Measurements from ENCODE around the gene USP48.

GRCh38 chr1:21643624-21644023, 139.3 kb downstream of the USP48 start:
- TF ChIP-seq ZNF677 (tag by site-specific recombination; IDR thresholded peaks at IDR 0.05) (no peak), TCF7L2 (IDR thresholded peaks at IDR 0.05; ENCODE audit: borderline replicate concordance, low read depth, low read length) (no peak), HOXC10 (CRISPR knock-in tag; IDR thresholded peaks at IDR 0.05) (no peak), SALL2 (tag by site-specific recombination; IDR thresholded peaks at IDR 0.05; ENCODE audit: borderline replicate concordance) (no peak), RBAK (tag by site-specific recombination; IDR thresholded peaks at IDR 0.05) (no peak), KLF16 (tag by site-specific recombination; IDR thresholded peaks at IDR 0.05) (no peak)
- TF ChIP-seq, protein P1, sequence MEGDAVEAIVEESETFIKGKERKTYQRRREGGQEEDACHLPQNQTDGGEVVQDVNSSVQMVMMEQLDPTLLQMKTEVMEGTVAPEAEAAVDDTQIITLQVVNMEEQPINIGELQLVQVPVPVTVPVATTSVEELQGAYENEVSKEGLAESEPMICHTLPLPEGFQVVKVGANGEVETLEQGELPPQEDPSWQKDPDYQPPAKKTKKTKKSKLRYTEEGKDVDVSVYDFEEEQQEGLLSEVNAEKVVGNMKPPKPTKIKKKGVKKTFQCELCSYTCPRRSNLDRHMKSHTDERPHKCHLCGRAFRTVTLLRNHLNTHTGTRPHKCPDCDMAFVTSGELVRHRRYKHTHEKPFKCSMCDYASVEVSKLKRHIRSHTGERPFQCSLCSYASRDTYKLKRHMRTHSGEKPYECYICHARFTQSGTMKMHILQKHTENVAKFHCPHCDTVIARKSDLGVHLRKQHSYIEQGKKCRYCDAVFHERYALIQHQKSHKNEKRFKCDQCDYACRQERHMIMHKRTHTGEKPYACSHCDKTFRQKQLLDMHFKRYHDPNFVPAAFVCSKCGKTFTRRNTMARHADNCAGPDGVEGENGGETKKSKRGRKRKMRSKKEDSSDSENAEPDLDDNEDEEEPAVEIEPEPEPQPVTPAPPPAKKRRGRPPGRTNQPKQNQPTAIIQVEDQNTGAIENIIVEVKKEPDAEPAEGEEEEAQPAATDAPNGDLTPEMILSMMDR (tag by site-specific recombination; IDR thresholded peaks at IDR 0.05): no peak
- TF ChIP-seq, protein P2, sequence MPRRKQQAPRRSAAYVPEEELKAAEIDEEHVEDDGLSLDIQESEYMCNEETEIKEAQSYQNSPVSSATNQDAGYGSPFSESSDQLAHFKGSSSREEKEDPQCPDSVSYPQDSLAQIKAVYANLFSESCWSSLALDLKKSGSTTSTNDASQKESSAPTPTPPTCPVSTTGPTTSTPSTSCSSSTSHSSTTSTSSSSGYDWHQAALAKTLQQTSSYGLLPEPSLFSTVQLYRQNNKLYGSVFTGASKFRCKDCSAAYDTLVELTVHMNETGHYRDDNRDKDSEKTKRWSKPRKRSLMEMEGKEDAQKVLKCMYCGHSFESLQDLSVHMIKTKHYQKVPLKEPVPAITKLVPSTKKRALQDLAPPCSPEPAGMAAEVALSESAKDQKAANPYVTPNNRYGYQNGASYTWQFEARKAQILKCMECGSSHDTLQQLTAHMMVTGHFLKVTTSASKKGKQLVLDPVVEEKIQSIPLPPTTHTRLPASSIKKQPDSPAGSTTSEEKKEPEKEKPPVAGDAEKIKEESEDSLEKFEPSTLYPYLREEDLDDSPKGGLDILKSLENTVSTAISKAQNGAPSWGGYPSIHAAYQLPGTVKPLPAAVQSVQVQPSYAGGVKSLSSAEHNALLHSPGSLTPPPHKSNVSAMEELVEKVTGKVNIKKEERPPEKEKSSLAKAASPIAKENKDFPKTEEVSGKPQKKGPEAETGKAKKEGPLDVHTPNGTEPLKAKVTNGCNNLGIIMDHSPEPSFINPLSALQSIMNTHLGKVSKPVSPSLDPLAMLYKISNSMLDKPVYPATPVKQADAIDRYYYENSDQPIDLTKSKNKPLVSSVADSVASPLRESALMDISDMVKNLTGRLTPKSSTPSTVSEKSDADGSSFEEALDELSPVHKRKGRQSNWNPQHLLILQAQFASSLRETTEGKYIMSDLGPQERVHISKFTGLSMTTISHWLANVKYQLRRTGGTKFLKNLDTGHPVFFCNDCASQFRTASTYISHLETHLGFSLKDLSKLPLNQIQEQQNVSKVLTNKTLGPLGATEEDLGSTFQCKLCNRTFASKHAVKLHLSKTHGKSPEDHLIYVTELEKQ (tag by site-specific recombination; IDR thresholded peaks at IDR 0.05; ENCODE audit: borderline replicate concordance): no peak
- TF ChIP-seq, protein P3, sequence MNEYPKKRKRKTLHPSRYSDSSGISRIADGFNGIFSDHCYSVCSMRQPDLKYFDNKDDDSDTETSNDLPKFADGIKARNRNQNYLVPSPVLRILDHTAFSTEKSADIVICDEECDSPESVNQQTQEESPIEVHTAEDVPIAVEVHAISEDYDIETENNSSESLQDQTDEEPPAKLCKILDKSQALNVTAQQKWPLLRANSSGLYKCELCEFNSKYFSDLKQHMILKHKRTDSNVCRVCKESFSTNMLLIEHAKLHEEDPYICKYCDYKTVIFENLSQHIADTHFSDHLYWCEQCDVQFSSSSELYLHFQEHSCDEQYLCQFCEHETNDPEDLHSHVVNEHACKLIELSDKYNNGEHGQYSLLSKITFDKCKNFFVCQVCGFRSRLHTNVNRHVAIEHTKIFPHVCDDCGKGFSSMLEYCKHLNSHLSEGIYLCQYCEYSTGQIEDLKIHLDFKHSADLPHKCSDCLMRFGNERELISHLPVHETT (tag by site-specific recombination; IDR thresholded peaks at IDR 0.05): no peak
- TF ChIP-seq, protein P4, sequence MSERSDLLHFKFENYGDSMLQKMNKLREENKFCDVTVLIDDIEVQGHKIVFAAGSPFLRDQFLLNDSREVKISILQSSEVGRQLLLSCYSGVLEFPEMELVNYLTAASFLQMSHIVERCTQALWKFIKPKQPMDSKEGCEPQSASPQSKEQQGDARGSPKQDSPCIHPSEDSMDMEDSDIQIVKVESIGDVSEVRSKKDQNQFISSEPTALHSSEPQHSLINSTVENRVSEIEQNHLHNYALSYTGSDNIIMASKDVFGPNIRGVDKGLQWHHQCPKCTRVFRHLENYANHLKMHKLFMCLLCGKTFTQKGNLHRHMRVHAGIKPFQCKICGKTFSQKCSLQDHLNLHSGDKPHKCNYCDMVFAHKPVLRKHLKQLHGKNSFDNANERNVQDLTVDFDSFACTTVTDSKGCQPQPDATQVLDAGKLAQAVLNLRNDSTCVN (tag by site-specific recombination; optimal IDR thresholded peaks at IDR 0.05): no peak
